A673 (cell line): ENCODE data around the gene NRP2. TPM values are rescaled to one million over a fixed set of nuclear protein-coding genes. Genes with fewer than 3 reads are reported as not detected.

Experiments used
- BruUV-seq: library from RNA; stranded (reverse); fragments of 400-500 nt; replicated peaks from 2 replicates; lab custom pipeline; 2021; lab: Mats Ljungman, UMichigan
- CTCF ChIA-PET: fragments of 300-600 bp; sonication (Branson Sonifier 250); formaldehyde crosslinking; loops from one replicate; lab custom pipeline; 2022; ENCODE audit warnings: antibody characterized with exemption; lab: Charles Lee
- POLR2A ChIA-PET: fragments of 300-600 bp; sonication (Branson Sonifier 250); formaldehyde crosslinking; loops from one replicate; lab custom pipeline; 2022; ENCODE audit warnings: antibody characterized with exemption; ENCODE audit not compliant: low non-redundant PET; lab: Charles Lee
- DNase-seq: peaks from one replicate; pipeline ENCODE4 v3.0.0-alpha.2; 2015; ENCODE audit warnings: low spot score
- H3K27ac ChIP-seq: fragments of 200-600 bp; sonication (generic); 2 replicates; pipeline ENCODE4 v1.5.1; 2016; ENCODE audit warnings: mixed run types, low read depth, mild to moderate bottlenecking, mixed read lengths, antibody characterized with exemption, low read length; ENCODE audit not compliant: poor library complexity, severe bottlenecking
- H3K27me3 ChIP-seq: fragments of 200-600 bp; sonication (generic); replicated peaks from 2 replicates; pipeline ENCODE4 v1.6.1; 2017; ENCODE audit warnings: mixed run types, low read depth, mild to moderate bottlenecking, mixed read lengths, antibody characterized with exemption, low read length; ENCODE audit not compliant: insufficient read depth, poor library complexity
- H3K36me3 ChIP-seq: fragments of 200-600 bp; sonication (generic); 2 replicates; pipeline ENCODE4 v1.6.1; 2016; ENCODE audit warnings: mixed run types, mild to moderate bottlenecking, mixed read lengths, antibody characterized with exemption, low read length; ENCODE audit not compliant: insufficient read depth, poor library complexity, severe bottlenecking
- H3K4me1 ChIP-seq: fragments of 200-600 bp; sonication (generic); 2 replicates; pipeline ENCODE4 v1.6.1; 2017; ENCODE audit warnings: mixed run types, mild to moderate bottlenecking, mixed read lengths, antibody characterized with exemption, low read length; ENCODE audit not compliant: insufficient read depth, poor library complexity, severe bottlenecking
- H3K4me3 ChIP-seq: fragments of 200-600 bp; sonication (generic); 2 replicates; pipeline ENCODE4 v1.5.1; 2016; ENCODE audit warnings: low read depth, mixed run types, mild to moderate bottlenecking, mixed read lengths, low read length; ENCODE audit not compliant: poor library complexity, severe bottlenecking
- H3K9me3 ChIP-seq: fragments of 200-600 bp; sonication (generic); 2 replicates; pipeline ENCODE4 v1.6.1; 2016; ENCODE audit warnings: mixed run types, low read depth, mild to moderate bottlenecking, mixed read lengths, antibody characterized with exemption, low read length; ENCODE audit not compliant: poor library complexity, severe bottlenecking
- EZH2 ChIP-seq: fragments of 200-600 bp; sonication (generic); IDR thresholded peaks from 2 replicates; pipeline ENCODE4 v1.6.1; 2017; ENCODE audit warnings: borderline replicate concordance, low read depth, mild to moderate bottlenecking, mixed read lengths, antibody characterized with exemption, low read length; ENCODE audit not compliant: poor library complexity, severe bottlenecking
- intact Hi-C: fragments of 100-400 bp; cut with micrococcal nuclease; formaldehyde crosslinking; loops from one replicate; pipeline ENCODE4 v1.10.0; 2022; ENCODE audit not compliant: unreplicated experiment
- total RNA-seq: library from RNA; stranded (reverse); gene quantifications from 2 replicates; pipeline ENCODE4 v1.2.3, GENCODE V29; 2021
- TF ChIP-seq, protein P1 (sequence below): fragments of 300-800, 200-600 bp; sonication (generic); conservative IDR thresholded peaks from 2 replicates; pipeline ENCODE4 v1.5.1; 2017; ENCODE audit warnings: low read depth, mild to moderate bottlenecking, antibody characterized with exemption, low read length, moderate library complexity, mixed read lengths

NRP2 gene
- total RNA-seq, 1 experiment from 2014 or later: 4.0 TPM

- no TSS peak for BruUV-seq
- CTCF ChIA-PET: no interaction called here
Measured at GRCh38 chr2:205646680-205647079, 35.6 kb upstream of the NRP2 start.

DNA sequence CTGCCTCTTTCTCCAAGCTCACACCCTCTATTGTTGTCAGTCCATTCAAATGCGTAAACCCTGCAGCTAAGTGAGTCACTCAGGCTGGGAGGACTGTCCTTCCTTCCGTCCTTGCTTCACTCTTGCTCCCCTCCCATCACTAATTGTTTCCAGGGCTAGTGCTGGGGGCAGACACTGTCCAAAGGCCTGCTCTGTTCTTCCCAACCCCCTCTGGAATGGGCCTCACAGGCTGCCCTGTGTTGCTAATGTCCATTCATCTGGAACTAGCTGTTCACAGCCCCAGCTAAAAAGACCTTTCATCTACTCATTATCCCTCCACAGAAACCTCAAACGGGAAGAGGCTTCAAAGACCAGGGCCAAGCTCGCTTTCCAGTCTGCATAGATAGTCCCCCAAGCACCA is 31.9 kb upstream of the NRP2 start:
- no peak overlapping the region for H3K4me3 ChIP-seq
- no peaks in the 10 kb centered on the region for H3K9me3 ChIP-seq
- H3K36me3 ChIP-seq: no peaks in the 10 kb centered on the region
- POLR2A ChIA-PET: no interaction called here
- CTCF ChIA-PET: interaction anchor here (0.5 kb wide), 1 partner anchor 214 kb away, joined by 12 read pairs; no protein-coding TSS in a partner anchor
- no peaks in the 10 kb centered on the region for H3K4me1 ChIP-seq
- TF ChIP-seq EZH2: no peak
- TF ChIP-seq, protein P1, sequence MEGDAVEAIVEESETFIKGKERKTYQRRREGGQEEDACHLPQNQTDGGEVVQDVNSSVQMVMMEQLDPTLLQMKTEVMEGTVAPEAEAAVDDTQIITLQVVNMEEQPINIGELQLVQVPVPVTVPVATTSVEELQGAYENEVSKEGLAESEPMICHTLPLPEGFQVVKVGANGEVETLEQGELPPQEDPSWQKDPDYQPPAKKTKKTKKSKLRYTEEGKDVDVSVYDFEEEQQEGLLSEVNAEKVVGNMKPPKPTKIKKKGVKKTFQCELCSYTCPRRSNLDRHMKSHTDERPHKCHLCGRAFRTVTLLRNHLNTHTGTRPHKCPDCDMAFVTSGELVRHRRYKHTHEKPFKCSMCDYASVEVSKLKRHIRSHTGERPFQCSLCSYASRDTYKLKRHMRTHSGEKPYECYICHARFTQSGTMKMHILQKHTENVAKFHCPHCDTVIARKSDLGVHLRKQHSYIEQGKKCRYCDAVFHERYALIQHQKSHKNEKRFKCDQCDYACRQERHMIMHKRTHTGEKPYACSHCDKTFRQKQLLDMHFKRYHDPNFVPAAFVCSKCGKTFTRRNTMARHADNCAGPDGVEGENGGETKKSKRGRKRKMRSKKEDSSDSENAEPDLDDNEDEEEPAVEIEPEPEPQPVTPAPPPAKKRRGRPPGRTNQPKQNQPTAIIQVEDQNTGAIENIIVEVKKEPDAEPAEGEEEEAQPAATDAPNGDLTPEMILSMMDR: no peak
- no TSS peak for BruUV-seq
- intact Hi-C loops: no loop called here
- no peak overlapping the region for H3K27ac ChIP-seq
- no peaks in the 10 kb centered on the region for H3K27me3 ChIP-seq
- no peak for DNase-seq

More at GRCh38 chr2:205646680-205647079, 35.6 kb upstream of the NRP2 start:
- intact Hi-C loops: no loop called here
- no peaks in the 10 kb centered on the region for H3K9me3 ChIP-seq
- POLR2A ChIA-PET: no interaction called here
- H3K36me3 ChIP-seq: no peaks in the 10 kb centered on the region
- TF ChIP-seq EZH2: no peak
- TF ChIP-seq, protein P1: no peak
- H3K4me3 ChIP-seq: no peak overlapping the region
- no peak for DNase-seq
- no peaks in the 10 kb centered on the region for H3K27me3 ChIP-seq
- no peak overlapping the region for H3K27ac ChIP-seq
- H3K4me1 ChIP-seq: no peaks in the 10 kb centered on the region

DNA sequence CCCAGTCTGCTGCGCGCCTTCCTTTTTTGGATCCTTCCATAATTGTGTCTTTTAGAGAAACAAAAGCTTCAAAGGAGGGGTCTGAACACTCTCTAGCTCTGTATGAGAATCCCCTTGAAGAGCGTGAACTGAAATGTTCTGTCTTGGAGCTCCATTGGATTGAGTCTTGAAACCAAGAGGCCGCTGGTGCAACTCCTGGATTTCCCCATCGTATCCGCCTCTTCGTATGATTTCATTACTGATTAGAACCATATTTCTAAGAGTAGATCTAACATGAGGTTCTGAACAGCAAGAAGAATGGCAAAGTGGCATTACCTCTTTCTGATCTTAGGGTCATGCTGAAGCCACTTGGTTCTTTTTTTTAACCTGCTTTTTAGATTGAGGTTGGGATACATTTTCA is 31.4 kb upstream of the NRP2 start:
- no peak for DNase-seq
- intact Hi-C loops: no loop called here
- Histone ChIP-seq H3K27ac (no peak overlapping the region), H3K9me3 (no peaks in the 10 kb centered on the region), H3K4me3 (no peak overlapping the region), H3K4me1 (no peaks in the 10 kb centered on the region), H3K36me3 (no peaks in the 10 kb centered on the region), H3K27me3 (no peaks in the 10 kb centered on the region)
- ChIA-PET POLR2A (no interaction called here), CTCF (no interaction called here)
- TF ChIP-seq EZH2: no peak
- TF ChIP-seq, protein P1: no peak
- BruUV-seq: no TSS peak
